Measurements from ENCODE around the gene SYNPO2.
"Not testable (repeated sequence)": the region's sequence is repeated elsewhere in the genome, so short reads cannot be mapped to it uniquely, and the experiment has no call there.

SYNPO2 gene

DNA sequence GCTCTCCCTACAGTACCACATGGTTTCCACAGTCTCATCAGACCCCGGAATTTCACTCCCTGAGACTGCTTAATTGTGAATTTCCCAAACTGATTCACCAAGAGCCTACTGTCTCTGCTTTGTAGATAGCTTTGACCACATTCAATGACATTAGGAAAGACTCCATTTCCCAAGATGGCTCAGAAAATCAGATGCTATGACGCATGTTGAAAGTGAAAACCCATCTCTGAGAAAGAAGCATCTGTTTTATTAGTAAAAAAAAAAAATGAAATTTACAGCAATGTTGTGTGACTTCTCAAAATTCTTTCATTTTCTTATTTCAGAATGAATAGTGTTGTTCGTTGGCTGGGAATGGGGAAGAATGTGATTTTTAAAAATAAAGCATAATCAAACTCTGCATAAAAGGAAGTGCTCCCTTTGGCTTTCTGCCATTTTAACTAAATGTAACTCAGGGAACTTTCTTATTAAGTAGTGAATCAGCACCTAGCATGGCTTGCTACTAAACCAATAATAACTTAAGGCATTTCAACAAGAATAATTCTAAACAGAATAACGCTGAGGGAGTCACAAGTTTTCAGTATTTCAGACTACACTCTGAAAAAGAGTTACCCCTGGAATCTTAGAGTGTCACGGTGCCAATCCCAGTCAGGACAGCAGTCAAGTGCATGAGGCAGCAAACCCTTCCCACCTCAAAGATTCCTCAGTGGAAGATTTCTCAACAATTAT lies 149.6 kb downstream of the SYNPO2 start:
- no peak for DNase-seq

DNA sequence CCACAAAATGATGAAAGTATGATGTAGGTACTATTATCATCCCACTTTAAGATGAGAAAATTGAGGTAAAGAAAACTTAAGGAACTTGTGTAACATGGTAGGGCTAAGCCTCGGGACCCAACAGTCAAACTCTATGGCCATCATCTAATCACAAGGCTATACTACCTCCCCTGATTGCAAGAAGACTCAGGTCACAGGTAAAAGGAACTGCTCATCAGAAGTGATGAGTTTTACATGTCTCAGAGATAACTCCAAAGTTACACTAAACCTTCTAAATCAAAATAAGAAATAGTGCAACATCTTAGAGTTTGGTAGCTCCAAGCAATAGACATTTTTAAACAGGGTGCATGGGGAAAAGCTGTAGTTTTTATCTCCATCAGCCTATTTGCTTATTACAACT lies 150.5 kb downstream of the SYNPO2 start:
- DNase-seq, result no peak

DNA sequence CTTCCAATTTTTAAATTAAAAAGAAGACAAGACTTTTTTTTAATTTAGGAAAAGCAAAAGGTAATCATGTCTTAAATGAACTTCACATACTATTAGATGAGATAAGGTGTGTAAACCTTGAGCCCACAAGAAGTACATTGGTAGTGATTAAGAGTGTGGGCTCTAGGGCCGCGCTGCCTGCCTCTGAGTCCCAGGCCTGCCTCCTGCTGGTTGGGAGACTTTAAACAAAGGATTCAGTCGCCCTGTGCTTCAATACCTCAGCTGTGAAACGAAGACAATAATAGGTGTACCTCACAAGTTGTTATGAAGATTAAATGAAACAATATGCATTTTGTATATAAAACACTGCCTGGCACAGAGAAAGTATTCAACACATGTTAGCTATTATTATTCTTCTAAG lies 151.1 kb downstream of the SYNPO2 start:
- DNase-seq, result no peak

DNA sequence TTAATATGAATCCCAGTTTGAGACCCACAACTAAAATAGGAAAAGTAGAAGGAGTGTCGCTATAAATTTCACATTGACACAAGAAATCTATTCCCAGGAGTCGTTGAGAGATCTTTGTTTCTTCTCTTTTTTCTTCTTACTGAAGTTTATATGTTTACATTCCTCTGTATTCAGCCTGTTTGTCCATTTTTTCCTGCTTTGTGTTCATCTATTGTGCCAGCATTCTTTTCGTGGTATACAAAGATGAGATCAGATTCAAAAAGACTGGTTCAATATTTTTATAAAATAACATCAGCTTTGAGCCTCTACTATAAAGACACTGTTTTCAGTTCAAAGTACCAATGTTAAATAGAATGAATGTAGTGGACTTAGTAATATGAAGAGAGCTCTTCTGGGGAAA lies 151.6 kb downstream of the SYNPO2 start:
- DNase-seq, result no peak

DNA sequence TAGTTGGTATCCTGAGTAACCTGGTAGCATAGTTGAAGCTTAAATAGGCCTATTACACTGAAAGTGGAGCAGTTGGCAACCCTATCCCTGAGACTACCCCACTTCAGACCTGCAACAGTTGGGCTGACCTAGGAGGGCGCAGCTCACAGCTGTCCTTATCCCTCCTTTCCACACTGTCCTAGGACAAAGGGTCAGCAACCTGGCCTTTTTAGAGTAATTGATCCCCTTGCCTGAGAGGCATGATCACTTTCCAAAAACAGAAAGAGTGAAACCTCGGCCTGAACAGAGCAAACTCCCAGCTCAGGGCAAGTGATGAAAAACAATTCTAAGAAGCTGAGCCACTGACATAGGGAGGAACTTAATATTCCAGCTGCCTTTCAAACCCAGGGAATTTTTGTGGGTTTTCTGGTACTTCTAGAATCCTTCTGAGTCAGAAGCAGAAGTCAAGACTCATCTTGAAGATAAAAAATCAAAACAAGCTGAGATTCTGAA lies 152.1 kb downstream of the SYNPO2 start:
- DNase-seq, result no peak

GRCh38 chr4:119041396-119041795 lies 152.7 kb downstream of the SYNPO2 start:
- no peak for DNase-seq

DNA sequence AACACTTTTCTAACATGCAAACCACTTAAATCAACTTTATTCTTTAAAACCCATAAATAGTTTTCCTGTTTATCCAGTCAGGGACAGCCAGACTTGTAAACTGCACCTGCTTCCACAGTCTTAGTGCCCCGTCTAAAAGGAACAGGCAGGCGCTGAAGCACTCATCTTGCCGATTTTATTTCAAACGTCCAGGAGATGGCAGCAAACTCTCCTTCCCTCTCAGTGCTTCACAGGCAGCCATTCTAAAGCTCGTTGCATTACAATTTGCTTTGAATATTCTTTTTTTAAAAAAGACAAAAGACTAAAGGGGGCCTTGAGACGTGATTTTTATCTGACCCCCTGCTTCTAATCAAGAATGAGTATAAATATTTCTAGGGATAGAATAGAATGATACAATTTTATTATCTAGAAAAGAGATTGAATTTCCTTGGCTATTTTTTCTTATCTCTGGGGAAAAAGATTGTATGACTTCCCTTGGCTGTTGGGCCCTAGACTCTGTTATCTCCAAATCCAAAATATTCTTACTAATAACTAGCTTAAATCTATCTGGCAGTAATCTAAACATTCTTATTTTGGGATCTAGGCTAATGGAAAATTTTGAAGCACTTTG lies 153.4 kb downstream of the SYNPO2 start:
- DNase-seq, result no peak

DNA sequence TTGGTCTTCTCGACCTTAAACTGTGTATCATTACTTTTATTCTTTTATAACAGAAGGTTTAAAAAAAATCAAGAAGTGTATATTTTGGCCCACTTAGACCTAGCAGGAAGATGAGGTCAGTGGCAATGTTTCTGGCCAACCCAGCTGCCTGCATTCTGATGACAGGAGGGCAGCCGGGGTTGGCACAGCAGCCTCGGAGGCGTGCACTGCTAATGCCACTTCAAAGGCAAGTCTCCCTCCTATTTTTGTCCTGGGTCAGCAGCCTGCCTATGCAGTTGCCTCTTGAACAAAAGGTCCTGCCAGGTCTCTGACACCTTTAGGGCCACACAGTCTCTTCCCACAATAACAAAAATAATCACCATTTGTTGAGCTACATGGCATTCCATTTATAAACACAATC lies 157.6 kb downstream of the SYNPO2 start:
- DNase-seq, result no peak

DNA sequence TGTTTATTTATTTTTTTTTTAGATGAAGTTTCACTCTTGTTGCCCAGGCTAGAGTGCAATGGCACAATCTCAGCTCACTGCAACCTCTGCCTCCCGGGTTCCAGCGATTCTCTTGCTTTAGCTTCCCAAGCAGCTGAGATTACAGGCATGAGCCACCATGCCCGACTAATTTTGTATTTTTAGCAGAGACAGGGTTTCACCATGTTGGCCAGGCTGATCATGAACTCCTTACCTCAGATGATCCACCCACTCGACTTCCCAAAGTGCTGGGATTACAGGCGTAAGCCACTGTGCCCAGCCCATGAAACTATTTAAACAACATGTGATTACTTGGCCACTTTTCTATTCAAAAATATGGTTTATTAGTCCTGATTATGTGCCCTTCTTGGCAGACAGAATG lies 158.4 kb downstream of the SYNPO2 start:
- DNase-seq, result not testable (repeated sequence)

- DNase-seq, result no peak
Observed at GRCh38 chr4:119048446-119048845, 159.8 kb downstream of the SYNPO2 start.

DNA sequence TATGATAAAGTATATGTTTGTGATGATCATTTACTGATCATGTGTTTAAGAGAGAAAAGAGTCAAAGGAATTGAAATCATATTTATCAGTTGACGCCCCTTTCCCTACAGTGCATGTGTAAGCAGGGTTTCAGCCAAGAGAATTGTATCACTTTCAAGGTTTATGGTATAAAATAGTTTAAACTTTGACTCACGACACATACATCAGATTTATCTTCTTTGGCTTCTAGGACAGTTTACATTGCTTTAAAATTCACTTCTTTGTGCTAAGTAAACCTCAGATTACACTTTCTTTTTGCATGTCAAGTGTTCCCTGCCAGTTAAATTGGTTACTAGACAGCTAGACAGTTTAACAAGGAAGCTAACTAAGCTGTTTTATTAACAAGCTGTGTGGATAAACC lies 160.7 kb downstream of the SYNPO2 start:
- no peak for DNase-seq

DNA sequence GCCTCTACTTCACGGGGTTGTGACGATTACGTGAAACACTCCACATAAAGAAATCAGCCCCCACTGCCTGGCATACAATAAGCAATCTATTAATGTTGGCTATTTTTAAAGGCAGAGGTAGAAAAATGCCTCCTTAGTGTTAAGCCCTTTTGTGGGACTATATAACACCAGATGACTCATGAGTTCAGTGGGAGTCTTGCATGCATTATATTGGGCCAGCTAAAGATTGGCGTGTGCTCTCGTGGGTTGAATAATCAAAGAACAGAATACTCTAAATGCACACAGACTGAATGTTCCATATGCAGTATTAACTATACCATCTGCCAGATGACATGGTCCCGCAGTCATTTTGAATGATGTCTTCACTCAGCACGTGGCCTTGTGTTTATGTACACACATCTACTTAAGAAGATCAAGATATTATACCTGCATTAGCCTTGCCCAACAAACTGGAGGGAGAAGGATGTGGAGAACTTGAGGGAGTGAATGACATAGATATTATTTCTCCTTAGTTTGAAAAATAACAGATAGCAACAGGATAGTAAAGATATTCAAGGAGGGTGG lies 162.0 kb downstream of the SYNPO2 start:
- DNase-seq, result no peak

DNA sequence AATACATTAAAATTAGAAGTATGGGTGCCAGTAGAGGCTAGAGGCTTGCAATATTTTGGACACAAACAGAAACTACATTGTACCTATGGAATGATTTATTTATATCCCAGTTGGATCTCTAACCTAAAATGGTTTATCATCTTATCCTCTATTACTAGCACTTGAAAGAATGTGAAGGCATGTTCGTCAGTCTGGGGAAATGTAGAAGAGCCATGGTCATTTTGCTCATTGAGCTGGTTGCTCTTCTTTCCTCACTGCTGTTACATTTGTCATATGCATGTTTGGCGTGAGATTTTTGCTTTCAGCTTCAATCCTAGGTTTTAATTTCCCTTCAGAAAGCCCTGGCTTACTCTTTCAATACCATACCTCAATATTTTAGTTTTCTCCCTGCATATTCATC lies 164.6 kb downstream of the SYNPO2 start:
- no peak for DNase-seq

DNA sequence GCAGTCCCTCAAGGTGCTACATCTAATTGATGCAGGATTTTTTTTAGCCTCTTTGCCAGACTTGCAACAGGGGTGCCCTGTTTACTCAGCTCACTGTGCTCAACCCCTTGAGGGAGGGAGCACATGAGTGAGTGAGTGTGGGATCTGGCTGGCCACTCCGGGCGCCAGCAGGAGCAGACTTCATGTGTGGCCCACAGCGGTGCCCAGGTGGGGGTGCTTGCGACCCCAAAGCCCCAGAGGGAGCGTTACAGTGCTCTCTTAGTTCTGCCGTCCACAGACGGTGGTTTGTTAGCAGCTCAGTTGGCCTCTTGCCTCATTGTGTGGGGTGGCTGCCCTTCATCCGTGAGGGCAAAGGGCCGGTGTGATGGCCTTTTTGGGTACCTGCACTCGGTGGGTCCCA lies 165.3 kb downstream of the SYNPO2 start:
- no peak for DNase-seq

DNA sequence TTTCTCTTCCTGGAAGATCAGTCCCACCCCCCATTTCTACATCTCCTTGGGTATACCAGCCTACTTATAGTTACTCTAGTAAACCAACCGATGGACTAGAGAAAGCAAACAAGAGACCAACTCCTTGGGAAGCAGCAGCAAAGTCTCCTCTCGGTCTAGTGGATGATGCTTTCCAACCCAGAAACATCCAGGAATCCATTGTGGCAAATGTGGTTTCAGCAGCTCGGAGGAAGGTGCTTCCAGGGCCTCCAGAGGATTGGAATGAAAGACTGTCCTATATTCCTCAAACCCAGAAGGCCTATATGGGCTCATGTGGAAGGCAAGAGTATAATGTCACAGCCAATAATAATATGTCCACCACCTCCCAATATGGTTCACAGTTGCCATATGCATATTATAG lies 168.8 kb downstream of the SYNPO2 start:
- no peak for DNase-seq

- DNase-seq, result no peak
Observed at GRCh38 chr4:119059221-119059620, 170.6 kb downstream of the SYNPO2 start.

DNA sequence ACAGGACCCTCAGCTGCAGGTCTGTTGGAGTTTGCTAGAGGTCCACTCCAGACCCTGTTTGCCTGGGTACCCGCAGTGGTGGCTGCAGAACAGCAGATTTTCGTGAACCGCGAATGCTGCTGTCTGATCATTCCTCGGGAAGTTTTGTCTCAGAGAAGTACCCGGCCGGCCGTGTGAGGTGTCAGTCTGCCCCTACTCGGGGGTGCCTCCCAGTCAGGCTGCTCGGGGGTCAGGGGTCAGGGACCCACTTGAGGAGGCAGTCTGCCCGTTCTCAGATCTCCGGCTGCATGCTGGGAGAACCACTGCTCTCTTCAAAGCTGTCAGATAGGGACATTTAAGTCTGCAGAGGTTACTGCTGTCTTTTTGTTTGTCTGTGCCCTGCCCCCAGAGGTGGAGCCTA lies 178.5 kb downstream of the SYNPO2 start:
- not testable (repeated sequence) for DNase-seq

DNA sequence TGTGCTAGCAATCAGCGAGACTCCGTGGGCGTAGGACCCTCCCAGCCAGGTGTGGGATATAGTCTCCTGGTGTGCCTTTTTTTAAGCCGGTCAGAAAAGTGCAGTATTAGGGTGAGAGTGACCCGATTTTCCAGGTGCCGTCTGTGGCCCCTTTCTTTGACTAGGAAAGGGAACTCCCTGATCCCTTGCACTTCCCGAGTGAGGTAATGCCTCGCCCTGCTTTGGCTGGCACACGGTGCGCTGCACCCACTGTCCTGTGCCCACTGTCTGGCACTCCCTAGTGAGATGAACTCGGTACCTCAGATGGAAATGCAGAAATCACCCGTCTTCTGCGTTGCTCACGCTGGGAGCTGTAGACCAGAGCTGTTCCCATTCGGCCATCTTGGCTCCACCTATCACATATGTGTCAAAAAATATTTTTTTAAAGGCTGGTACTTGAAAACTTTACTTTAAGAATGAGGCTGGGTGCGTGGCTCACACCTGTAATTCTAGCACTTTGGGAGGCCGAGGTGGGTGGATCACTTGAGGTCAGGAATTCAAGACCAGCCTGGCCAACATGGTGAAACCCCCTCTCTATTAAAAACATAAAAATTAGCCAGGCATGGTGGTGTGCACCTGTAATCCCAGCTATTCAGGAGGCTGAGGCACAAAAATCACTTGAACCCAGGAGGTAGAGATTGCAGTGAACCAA lies 179.2 kb downstream of the SYNPO2 start:
- not testable (repeated sequence) for DNase-seq

GRCh38 chr4:119068529-119068962 lies 179.9 kb downstream of the SYNPO2 start:
- DNase-seq, result no peak

GRCh38 chr4:119070301-119070700 lies 181.6 kb downstream of the SYNPO2 start:
- no peak for DNase-seq

DNA sequence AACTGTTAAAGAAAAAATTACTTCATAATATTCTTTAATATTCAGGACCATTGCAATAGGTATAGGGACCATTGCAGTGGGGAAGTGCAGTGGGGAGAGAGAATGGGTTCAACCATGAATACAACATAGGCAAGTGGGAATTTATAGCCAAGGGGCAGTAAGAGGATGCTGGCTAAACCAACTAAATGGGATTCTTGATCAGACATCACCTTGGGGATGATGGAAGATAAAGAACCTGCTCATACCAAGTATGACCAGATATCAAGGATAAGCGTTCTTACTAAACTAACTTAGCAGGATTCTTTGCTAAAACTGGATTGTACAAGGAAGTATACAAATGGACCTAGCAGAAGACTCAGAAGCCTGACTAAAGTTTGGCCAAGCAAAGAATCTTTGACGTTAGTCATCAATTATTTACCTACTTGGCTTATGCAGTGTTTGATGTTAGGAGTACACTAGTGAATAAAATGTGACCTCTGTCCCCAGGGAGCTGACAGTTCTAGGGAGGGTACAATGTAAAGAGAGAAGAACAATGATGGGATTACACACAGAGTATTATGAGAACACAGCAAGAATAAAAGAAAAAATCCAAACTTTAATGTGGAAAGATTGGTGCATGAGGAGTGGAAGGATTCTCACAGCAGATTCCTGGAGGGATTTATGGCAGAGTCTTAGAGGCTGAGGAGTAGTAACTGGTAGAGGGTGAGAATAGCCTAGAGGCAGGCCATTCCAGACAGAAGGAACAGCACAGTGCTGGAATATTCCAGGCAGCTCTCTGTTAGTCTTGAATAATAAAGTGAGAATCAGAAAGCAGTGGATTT lies 192.3 kb downstream of the SYNPO2 start:
- no peak for DNase-seq

DNA sequence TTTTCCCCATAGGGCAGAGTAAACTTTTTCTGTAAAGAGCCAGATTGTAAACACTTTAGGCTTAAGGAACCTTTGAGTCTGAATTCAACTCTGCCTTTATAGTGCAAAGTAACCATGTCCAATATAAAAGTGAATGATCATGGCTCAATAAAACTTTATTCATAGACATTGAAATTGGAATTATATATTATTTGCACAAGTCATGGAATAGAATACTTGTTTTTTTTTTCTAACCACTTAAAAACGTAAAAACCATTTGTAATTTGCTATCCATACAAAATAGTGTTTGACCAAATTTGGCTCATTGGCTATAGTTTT lies 192.8 kb downstream of the SYNPO2 start:
- DNase-seq, result no peak

DNA sequence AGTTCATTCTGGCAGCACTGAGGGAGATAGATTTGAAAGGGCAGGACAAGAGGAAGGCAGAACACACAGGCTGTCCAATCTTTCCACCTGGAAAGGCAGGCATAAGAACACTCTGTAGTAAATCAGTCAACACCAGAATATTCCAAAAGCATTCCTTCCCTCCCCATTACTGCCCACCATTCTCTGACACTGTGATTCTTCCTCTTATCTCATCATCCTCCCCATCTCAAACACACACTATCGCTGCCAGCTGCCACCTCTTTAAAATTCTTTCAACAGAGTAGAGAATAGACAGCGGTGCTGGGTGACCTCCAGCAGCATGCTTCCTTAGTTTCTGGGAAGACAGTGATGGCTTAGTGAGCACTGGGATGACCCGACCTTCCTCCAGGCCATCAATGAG lies 193.3 kb downstream of the SYNPO2 start:
- no peak for DNase-seq

Data from GF-D8 (cell line).